Measurements from ENCODE around the gene OOSP1. TPM values are rescaled to one million over a fixed set of nuclear protein-coding genes. Genes with fewer than 3 reads are reported as not detected.

Gene OOSP1
- total and polyA plus RNA-seq, 2 of the 8 experiments (the other 6 are each of a cell fraction or from before 2014, with no cell fraction given), result not detected

- Histone ChIP-seq H3K18ac (ENCODE audit: extremely low read depth, low read length) (no peak overlapping the region), H3K27ac (ENCODE audit: low read depth, low read length) (no peak overlapping the region), H2BK15ac (ENCODE audit: low read length) (no peak overlapping the region), H2BK20ac (ENCODE audit: low read length) (no peak overlapping the region), H3K56ac (replicated peaks; ENCODE audit: insufficient read length, low read depth, low read length) (no peak overlapping the region), H3K4me3 (ENCODE audit: extremely low read depth in 1 of 4, insufficient read depth in 2 of 4, low read depth in 3 of 4, low read length in 4 of 4) (no peak overlapping the region), H3K27me3 (replicated peaks in 1 of 4; ENCODE audit: control insufficient read depth in 3 of 4, extremely low read depth in 1 of 4, insufficient read depth in 3 of 4, low read length in 3 of 4) (no peaks in the 10 kb centered on the region), H4K5ac (ENCODE audit: insufficient read length, low read depth, low read length) (no peak overlapping the region), H3K4me1 (replicated peaks in 1 of 4; ENCODE audit: control insufficient read depth in 3 of 4, insufficient read depth in 4 of 4, low read length in 3 of 4) (no peaks in the 10 kb centered on the region), H3K9ac (replicated peaks in 1 of 4; ENCODE audit: extremely low read depth in 1 of 4, low read depth in 3 of 4, low read length in 3 of 4) (no peak overlapping the region), H4K8ac (ENCODE audit: extremely low read depth, insufficient read depth, low read length) (no peak overlapping the region), H3K9me3 (ENCODE audit: insufficient read depth in 2 of 2, low read depth in 1 of 2, low read length in 1 of 2) (no peaks in the 10 kb centered on the region), H3K23me2 (ENCODE audit: low read depth, low read length) (no peaks in the 10 kb centered on the region), H3K4me2 (ENCODE audit: insufficient read depth in 1 of 2, low read depth in 2 of 2, low read length in 2 of 2) (no peak overlapping the region), H3K23ac (ENCODE audit: insufficient read length) (no peak overlapping the region), H4K20me1 (replicated peaks in 1 of 2; ENCODE audit: control insufficient read depth in 1 of 2, insufficient read depth in 2 of 2, low read length in 2 of 2) (no peaks in the 10 kb centered on the region), H3K14ac (ENCODE audit: insufficient read length) (no peak overlapping the region), H2BK12ac (ENCODE audit: low read depth, low read length) (no peak overlapping the region), H4K91ac (replicated peaks; ENCODE audit: insufficient read length, low read length) (no peak overlapping the region), H3K79me1 (ENCODE audit: low read depth, low read length) (no peaks in the 10 kb centered on the region), H3K36me3 (ENCODE audit: control insufficient read depth in 2 of 4, insufficient read depth in 4 of 4, low read length in 3 of 4) (no peaks in the 10 kb centered on the region), H2BK120ac (replicated peaks; ENCODE audit: low read depth, low read length) (no peak overlapping the region), H3K79me2 (ENCODE audit: control insufficient read depth in 1 of 2, insufficient read depth in 2 of 2, low read length in 2 of 2) (no peaks in the 10 kb centered on the region), H2AK5ac (ENCODE audit: low read depth, low read length) (no peak overlapping the region), H2BK5ac (ENCODE audit: low read depth, low read length) (no peak overlapping the region), H3K4ac (replicated peaks; ENCODE audit: insufficient read length, low read depth, low read length) (no peak overlapping the region), H2AFZ (ENCODE audit: low read length) (no peak overlapping the region)
- WGBS, 2 experiments (ENCODE audit: extremely low coverage in 1 of 2, insufficient coverage in 1 of 2, insufficient read length in 1 of 2, insufficient replicate concordance in 2 of 2, low coverage in 1 of 2, low lambda C conversion rate in 2 of 2, missing lambda C conversion rate in 1 of 2), result 15 to 72% methylated on average over 1 to 2 of the region's 2 CpGs
- DNase-seq (ENCODE audit: low read depth in 1 of 2, low spot score in 2 of 2) (no peak), FAIRE-seq (no peak)
- POLR2A ChIA-PET (ENCODE audit: partially characterized antibody), result no interaction called here
- CTCF ChIA-PET (ENCODE audit: partially characterized antibody), result no interaction called here
- TF ChIP-seq TEAD4 (IDR thresholded peaks at IDR 0.05; ENCODE audit: low read depth, low read length), result no peak
- no peak for TF ChIP-seq KDM5A (IDR thresholded peaks at IDR 0.05; ENCODE audit: low read length)
- TF ChIP-seq RAD21 (IDR thresholded peaks at IDR 0.05 in 1 of 2, conservative IDR thresholded peaks at IDR 0.05 in 1 of 2; ENCODE audit: low read depth in 2 of 2, low read length in 2 of 2), result no peak
- no peak for TF ChIP-seq CHD1 (IDR thresholded peaks at IDR 0.05; ENCODE audit: low read depth, low read length)
- TF ChIP-seq EZH2 (IDR thresholded peaks at IDR 0.05; ENCODE audit: low read depth, low read length, severe bottlenecking), result no peak
- no peak for TF ChIP-seq BCL11A (IDR thresholded peaks at IDR 0.05; ENCODE audit: low read depth in 2 of 2, low read length in 2 of 2)
- no peak for TF ChIP-seq EP300 (IDR thresholded peaks at IDR 0.05; ENCODE audit: borderline replicate concordance in 1 of 2, low read depth in 2 of 2, low read length in 2 of 2)
- no peak for TF ChIP-seq KDM1A (IDR thresholded peaks at IDR 0.05; ENCODE audit: borderline replicate concordance, low read length)
- TF ChIP-seq POLR2A (IDR thresholded peaks at IDR 0.05; ENCODE audit: control extremely low read depth in 1 of 2, low read depth in 2 of 2, low read length in 2 of 2), result no peak
- TF ChIP-seq SIN3A (conservative IDR thresholded peaks at IDR 0.05 in 1 of 2, IDR thresholded peaks at IDR 0.05 in 1 of 2; ENCODE audit: low read depth in 1 of 2, low read length in 2 of 2), result no peak
Measured at GRCh38 chr11:59939482-59939881, 1.2 kb downstream of the OOSP1 start.

Data from H1 (cell line).